CD4-positive, alpha-beta T cell treated with Interleukin-1 beta for 1 hour (primary cell): Measurements from ENCODE around the gene RNF19B.
"Not testable (repeated sequence)": the region's sequence is repeated elsewhere in the genome, so short reads cannot be mapped to it uniquely, and the experiment has no call there.

Source experiments
- DNase-seq, 2 donors: peaks; one replicate each; pipeline ENCODE4 v3.0.0-alpha.2; 2020 to 2022

Gene RNF19B

GRCh38 chr1:32964461-32965250 is at the start of gene RNF19B:
Gene RNF19B, minus strand, starts transcription at chr1:32964809. Its CDS starts 124 bp downstream, at chr1:32964685.
- peak; percentile 96 to 97 for DNase-seq

DNA sequence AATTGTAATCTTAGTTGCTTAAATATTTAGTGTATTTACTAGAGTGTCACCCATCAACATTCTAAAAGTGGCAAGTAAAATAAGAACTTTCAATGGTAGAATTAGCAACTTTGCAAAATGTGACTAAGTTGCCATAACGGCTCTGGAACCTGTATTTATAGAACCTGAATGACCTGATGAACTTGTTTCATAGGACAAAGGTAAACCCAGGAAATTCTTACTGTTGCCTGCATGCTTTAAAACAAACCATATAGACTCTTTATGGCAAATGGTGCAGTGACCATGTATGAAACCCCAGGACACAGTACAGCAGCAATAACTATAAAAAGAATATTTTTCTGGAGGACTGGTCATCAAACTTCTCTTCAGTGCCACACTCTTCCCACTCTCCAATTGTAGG is 49.2 kb upstream of the RNF19B start:
- DNase-seq: no peak

DNA sequence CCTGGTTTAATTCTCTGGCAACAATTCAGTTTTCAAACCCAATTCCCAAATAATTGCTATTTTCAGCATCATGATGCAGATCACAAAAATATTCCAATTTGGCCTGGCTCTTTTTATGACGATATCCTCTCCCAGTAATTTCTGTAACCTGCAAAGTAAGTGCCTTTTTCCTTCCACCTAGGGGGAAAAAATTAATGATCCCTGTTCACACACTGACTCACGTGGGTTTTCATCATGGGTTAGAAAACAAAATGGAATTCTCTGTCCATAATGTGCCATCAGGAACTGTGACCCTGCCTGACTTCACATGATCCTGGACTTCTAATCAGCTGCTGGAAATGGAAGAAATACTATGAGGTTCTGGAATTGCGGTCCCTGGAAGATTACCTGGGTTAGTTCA is 47.6 kb upstream of the RNF19B start:
- DNase-seq: no peak

DNA sequence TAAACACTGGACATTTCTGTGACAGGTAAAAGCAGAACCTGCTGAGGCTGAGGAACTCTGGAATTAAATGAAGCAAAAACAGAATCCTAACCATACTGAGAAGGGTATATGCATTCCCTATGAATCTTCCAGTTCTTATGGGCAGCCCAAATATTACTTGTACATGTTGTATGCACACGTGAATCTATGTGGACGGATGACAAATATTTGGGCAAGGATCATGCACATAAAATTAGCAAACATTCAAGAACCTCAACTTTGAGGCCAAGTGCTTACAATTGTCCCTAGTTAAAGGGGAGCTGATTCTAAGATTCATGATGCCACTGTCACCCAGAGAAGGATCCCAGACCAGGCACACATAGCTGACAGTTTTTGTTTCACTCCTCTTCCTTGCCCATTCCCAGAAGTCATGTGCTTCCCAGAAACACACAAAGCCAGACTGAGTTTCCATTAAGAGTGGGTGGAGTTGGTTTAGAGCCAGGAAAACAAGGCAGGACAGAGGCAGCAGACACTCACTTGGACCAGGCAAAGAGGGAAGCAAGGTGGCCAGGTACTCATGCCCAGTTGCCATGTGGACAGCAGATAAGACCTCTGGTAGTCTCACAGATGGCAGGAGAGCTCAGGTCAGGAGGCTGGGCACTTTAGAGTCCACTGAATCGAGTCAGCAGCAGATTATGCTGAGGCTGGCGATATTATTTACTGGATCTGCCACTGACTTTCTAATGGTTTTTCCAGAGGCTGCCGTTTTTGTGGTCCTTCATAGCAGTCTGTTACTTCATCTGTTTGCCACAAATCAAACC is 46.5 kb upstream of the RNF19B start:
- DNase-seq: no peak

DNA sequence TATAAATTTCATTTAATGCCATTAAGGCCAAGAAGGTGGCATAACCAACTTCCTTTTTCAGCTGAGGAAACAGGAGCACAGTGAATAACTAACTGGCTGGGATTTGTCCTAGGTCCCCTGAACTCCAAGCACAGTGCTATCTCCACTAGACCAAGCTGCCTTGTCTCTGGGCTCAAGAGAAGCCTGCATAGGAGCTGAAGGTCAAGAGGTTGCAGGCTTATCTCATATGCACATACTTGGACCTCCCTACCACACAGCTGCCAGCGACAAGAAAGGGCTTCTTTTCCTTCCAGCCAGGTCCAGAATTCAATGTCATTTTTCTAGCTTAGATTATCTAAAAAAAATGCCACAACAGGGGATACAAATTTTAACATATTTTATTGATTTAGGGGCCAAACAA is 45.0 kb upstream of the RNF19B start:
- DNase-seq: no peak

DNA sequence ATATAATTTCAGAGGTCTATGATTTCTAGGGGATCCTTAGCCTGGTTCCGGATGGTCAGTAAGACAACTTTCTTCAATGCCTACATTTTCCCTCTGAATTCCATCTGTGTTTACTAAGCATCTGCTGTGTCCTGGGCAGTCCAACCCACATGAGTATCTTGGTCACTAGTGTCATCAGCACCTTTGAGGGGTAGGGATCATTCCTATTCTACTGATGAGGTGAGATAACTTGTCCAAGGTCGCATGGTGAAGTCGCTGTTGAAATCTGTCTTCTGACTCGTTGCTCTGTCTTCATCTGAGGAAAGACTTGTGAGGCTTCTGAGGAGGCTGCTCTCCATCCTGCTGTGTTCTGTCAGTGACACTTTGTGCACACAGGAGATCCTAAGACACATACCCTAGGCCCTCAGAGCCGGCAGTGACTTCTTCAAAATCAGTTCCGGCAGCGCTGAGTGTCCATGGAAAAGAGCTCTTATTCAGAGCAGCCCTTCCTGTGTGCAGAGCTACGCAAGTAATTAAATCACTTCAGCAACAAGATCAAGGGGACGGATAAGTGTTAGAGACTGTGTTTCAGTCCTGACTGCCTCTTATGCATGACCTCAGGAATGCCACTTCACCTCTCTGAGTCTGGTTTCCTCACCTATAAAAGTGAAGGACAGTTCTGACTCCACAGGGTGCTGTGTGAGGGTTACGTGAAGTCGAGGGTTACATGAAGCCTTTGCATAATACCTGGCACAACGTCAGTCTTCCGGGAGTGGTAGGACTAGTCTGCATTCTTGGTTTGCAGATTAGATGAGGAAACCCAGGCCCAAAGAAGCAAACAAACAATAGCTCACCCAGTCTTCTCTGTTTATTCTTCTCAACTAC is 43.7 kb upstream of the RNF19B start:
- DNase-seq: no peak

- DNase-seq: peak; percentile 32 to 49
Observed at GRCh38 chr1:33007190-33008050, 42.8 kb upstream of the RNF19B start.

DNA sequence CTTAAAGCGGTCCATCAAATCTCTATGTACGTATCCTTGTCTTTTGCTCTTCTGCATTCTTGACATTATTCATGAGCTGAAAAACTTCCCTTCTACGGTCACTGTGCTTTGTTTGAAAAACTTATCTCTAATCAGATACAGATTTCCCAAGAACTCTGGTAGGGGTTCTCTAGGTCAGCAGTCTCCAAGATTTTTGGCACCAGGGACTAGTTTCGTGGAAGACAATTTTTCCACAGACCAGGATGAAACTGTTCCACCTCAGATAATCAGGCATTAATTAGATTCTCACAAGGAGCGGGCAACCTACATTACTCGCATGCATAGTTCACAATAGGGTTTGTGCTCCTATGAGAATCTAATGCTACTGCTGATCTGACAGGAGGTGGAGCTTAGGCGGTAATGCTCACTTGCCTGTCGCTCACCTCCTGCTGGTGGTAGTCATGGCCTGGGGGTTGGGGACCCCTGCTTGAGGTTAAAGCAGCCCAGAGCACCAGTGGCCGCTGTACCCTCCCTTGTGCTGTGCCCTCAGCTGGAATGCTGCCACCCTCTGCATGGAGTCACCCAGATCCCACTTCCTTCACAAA is 41.3 kb upstream of the RNF19B start:
- DNase-seq: no peak

GRCh38 chr1:33005117-33005837 is 40.7 kb upstream of the RNF19B start:
- no peak for DNase-seq

DNA sequence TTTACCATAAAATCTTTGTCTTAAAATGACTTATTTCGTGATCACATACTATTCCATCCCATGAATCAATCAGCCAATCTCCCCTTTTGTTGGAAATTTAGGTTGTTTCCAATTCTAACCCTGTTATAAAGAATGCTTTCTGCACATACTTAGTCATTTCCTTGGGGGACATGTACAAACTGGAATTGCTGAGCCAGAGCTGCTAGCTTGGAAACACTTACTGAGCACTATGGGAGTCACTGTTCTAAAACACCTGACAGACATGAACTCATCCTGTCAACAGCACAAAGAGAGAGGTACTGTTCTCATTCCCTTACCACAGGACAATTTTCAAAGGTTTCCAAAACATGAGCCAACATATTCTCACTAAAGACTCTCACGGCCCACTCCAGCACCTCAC is 40.0 kb upstream of the RNF19B start:
- no peak for DNase-seq

DNA sequence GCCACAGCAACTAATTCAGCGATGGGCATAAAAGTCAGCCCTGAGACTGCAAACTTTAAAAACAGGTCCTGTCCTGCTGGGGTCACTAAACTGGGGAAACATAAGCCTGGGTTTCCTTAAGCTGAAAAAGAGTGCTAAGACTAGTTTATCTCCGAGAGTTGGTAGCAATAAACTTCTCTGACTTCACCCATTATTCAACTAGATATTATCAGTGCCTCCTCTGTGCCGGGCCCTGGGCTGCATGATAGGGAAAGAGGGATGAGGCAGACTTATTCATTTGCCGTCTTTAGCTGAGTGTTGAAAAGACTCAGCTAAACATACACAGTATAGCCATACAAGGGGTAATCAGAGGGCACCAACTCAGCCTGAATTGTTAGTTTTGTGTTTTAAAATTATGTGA is 39.0 kb upstream of the RNF19B start:
- DNase-seq: no peak

- DNase-seq: no peak
Observed at GRCh38 chr1:33002006-33002405, 37.4 kb upstream of the RNF19B start.

DNA sequence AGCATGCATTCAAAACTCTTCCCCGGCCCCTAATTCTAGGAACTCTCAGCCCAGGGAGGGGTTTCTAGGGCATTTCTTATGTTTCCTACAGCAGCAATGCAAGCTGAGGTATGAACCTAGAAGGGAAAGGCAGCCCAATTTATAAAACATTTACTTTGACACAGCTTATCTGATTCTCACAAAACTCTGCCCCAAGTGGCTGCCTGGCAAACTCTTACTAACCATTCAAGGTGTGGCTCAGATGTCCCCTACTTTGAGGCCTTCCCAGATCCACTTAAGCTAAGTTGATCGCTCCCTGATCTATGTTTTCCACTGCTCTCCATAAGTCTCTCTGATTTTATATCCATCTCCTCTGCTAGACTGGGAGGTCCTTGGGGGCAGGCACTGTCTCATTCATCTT is 36.7 kb upstream of the RNF19B start:
- no peak for DNase-seq

DNA sequence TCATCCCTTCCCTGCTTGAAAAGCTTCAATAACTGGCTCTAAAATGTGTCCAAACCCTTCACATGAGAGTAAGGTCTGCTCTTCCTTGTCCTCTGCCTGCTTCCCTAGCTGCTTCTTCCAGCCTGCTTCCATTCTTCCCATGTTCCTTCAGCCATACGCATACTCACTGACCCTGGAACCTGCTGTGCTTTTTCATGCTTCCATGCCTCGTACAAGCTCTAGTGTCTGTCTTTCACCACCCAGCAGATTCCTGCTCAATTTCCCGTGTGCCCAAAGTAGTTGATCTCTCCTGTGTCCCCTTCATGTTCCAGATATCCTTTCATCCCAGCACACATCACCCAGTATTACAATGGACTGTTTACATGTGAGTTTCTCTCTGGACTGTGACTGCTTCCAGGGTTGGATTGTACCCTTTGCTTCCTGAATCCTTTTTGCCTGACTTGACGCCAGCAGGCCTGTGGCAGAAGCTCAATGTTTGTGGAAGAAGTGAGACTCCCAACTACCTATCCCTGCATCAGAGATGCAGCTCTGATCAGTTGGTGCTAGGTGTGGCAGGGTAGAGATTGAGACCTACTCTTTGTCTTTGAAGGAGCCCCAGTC is 35.9 kb upstream of the RNF19B start:
- no peak for DNase-seq

- DNase-seq: no peak
Observed at GRCh38 chr1:32998997-32999396, 34.4 kb upstream of the RNF19B start.

DNA sequence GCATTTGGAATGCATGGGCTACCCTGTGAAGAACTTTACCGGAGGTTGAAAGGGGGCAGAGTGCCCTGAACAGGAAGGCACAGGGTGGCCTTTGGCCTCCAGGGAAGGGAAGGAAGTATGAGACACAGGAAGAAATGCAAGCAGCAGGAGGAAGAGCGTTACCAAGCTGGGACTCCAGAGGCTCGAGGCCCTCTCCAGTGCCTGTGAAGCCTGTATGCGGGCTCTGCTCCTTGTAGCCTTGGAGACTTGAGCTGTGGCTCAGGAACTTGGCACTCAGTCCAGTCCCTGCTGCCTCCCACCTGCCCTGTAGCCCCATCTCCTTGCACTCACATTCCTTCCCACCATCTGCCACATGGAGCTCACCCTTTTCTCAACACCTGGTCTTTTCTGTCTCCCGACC is 33.5 kb upstream of the RNF19B start:
- no peak for DNase-seq

- DNase-seq: no peak
Observed at GRCh38 chr1:32997381-32997891, 32.8 kb upstream of the RNF19B start.

GRCh38 chr1:32993324-32993636 is 28.7 kb upstream of the RNF19B start:
- DNase-seq: not testable (repeated sequence)

GRCh38 chr1:32992489-32993323 is 28.1 kb upstream of the RNF19B start:
- DNase-seq: peak; percentile 60 to 87
